Adrenal gland (tissue), 12 donors: ENCODE results near the gene TEDC2. TPM values are rescaled to one million over a fixed set of nuclear protein-coding genes. Genes with fewer than 3 reads are reported as not detected.
A peak's percentile ranks its signal among the peaks of the same experiment; 100 is the strongest.

Experiments
- DNase-seq, 7 donors: peaks; one replicate each; pipeline ENCODE4 v3.0.0-alpha.2; 2019 to 2020
- H3K27ac ChIP-seq, 5 donors: fragments of 200-600 bp; sonication (generic) in 4 of 5; 1 replicate in 3 of 5; 2 replicates in 2 of 5; pipeline versions ENCODE4 v1.5.1 to v1.8.0; 2016 to 2020; ENCODE audit warnings: mild to moderate bottlenecking in 1 of 5
- H3K27me3 ChIP-seq: fragments of 200-600 bp; 2 replicates; pipeline ENCODE4 v1.8.0; 2021
- H3K36me3 ChIP-seq, 2 donors: fragments of 200-600 bp; replicated peaks in 1 of 2; 1 replicate in 1 of 2; 2 replicates in 1 of 2; pipeline versions ENCODE4 v1.5.1 to v1.8.0; 2018 to 2022
- H3K4me1 ChIP-seq, 2 donors: fragments of 200-600 bp; replicated peaks in 1 of 2; 1 replicate in 1 of 2; 2 replicates in 1 of 2; pipeline versions ENCODE4 v1.5.1 to v1.8.0; 2018 to 2021
- H3K4me3 ChIP-seq, 4 donors: fragments of 200-600 bp; sonication (generic) in 3 of 4; one replicate each; pipeline ENCODE4 v1.5.1; 2016 to 2018
- H3K9me3 ChIP-seq, 3 donors: fragments of 200-600 bp; sonication (generic) in 1 of 3; replicated peaks in 1 of 3; 1 replicate in 2 of 3; 2 replicates in 1 of 3; pipeline versions ENCODE4 v1.5.1 to v1.8.0; 2016 to 2021
- CTCF ChIP-seq, 6 experiments: fragments of 450-650 bp in 4 of 6; fragments of 200-600 bp in 2 of 6; sonication (generic) in 1 of 6; IDR thresholded peaks; 1 replicate in 5 of 6; 2 replicates in 1 of 6; pipeline versions ENCODE4 v1.5.1 to v1.8.0; 2016 to 2021; ENCODE audit warnings: antibody characterized with exemption in 6 of 6, mild to moderate bottlenecking in 2 of 6, moderate library complexity in 1 of 6
- POLR2A ChIP-seq, 2 donors: fragments of 450-650 bp; IDR thresholded peaks; one replicate each; pipeline ENCODE4 v1.6.1; 2017; ENCODE audit warnings: antibody characterized with exemption in 2 of 2, mild to moderate bottlenecking in 2 of 2, moderate library complexity in 1 of 2
- WGBS, 4 donors: extraction: QIAGEN DNeasy Blood & Tissue Kit in 2 of 4; methylation state at CpG; one replicate each; pipeline versions ENCODE4 v1.1.5 to v1.1.7; 2013 to 2017; 5-methylcytosine and 5-hydroxymethylcytosine counted together
- intact Hi-C, 2 donors: fragments of 100-400 bp; cut with DNase I; formaldehyde crosslinking; loops; one replicate each; pipeline versions ENCODE4 v1.14.1 to v1.15.0; 2022 to 2023
- polyA plus RNA-seq, 3 donors: library from polyadenylated mRNA; stranded (reverse); fragments of 200-250 nt in 2 of 3; fragments of 350-450 nt in 1 of 3; fragmentation: Illumina TruSeq in 1 of 3; extraction: RNeasy Lipid Tissue Mini Kit (QIAGEN cat#74804) in 1 of 3; gene quantifications; one replicate each; pipeline ENCODE4 v1.2.3, GENCODE V29; 2013 to 2014
- total RNA-seq, 9 donors: library from RNA; depleted of rRNA in 4 of 9; stranded (reverse); fragments of >200 nt in 4 of 9; fragments of 120-200 nt in 1 of 9; fragmentation: NEBNext Ultra II Directional in 1 of 9; extraction: Animal tissue kit (Norgen Biotek cat#: 25700) in 1 of 9; gene quantifications; one replicate each; pipeline versions ENCODE4 v1.1.0 to v1.2.4, GENCODE V29; 2013 to 2023
- donor health status: healthy with polysubstance abuse.
- donor health status: Bipolar disorder and iron deficiency.
- donor health status: DM: yes; HTN: yes; CAD: no.
- donor health status: DM: no; HTN: no; CAD: no.
- donor health status: DM: no; HTN: no; CAD: no.
- donor health status: DM: yes; HTN: yes; CAD: no.

TEDC2 gene
- total and polyA plus RNA-seq, 12 donors, result 0.33 to 8.6 (median 1.6) TPM

GRCh38 chr16:2443555-2443954 is 16.4 kb upstream of the TEDC2 start:
- H3K4me1 ChIP-seq, result peaks cover 0 to 7% of the 10 kb centered on the region in 2 donors
- 90 to 98% (median 96%) methylated on average over 7 to 9 of the region's 9 CpGs for WGBS, 4 donors
- no peak overlapping the region for H3K27ac ChIP-seq
- DNase-seq, result no peak
- no peak overlapping the region for H3K4me3 ChIP-seq
- no peak for TF ChIP-seq CTCF (IDR thresholded peaks at IDR 0.05)
- no peak for TF ChIP-seq POLR2A (IDR thresholded peaks at IDR 0.05)
- intact Hi-C loops, result no loop called here
- no peaks in the 10 kb centered on the region for H3K27me3 ChIP-seq
- H3K9me3 ChIP-seq, result no peaks in the 10 kb centered on the region
- peaks cover 0 to 18% of the 10 kb centered on the region in 2 donors for H3K36me3 ChIP-seq

GRCh38 chr16:2447920-2448583 is 11.9 kb upstream of the TEDC2 start:
- H3K27ac ChIP-seq, result peak overlapping the region in 2 of 5 donors; percentile 34 to 35
- intact Hi-C loops, result loop anchor here in 1 of 2 donors (5.0 kb wide), 1 partner anchor 49 kb away; no protein-coding TSS in a partner anchor
- no peak for TF ChIP-seq CTCF (IDR thresholded peaks at IDR 0.05)
- TF ChIP-seq POLR2A (IDR thresholded peaks at IDR 0.05), result no peak
- 65 to 76% (median 67%) methylated on average over 4 to 11 of the region's 11 CpGs for WGBS, 4 donors
- peaks cover 0 to 14% of the 10 kb centered on the region in 2 donors for H3K4me1 ChIP-seq
- H3K4me3 ChIP-seq, result no peak overlapping the region
- H3K27me3 ChIP-seq, result no peaks in the 10 kb centered on the region
- no peaks in the 10 kb centered on the region for H3K9me3 ChIP-seq
- H3K36me3 ChIP-seq, result peaks cover 0 to 18% of the 10 kb centered on the region in 2 donors
- peak in 5 of 7 donors; percentile 61 to 69 (median 67) for DNase-seq

- TF ChIP-seq CTCF (IDR thresholded peaks at IDR 0.05), result no peak
- TF ChIP-seq POLR2A (IDR thresholded peaks at IDR 0.05), result no peak
- Histone ChIP-seq H3K36me3 (peaks cover 0 to 23% of the 10 kb centered on the region in 2 donors), H3K4me3 (no peak overlapping the region), H3K27ac (no peak overlapping the region), H3K9me3 (no peaks in the 10 kb centered on the region), H3K27me3 (no peaks in the 10 kb centered on the region), H3K4me1 (peaks cover 0 to 14% of the 10 kb centered on the region in 2 donors)
- intact Hi-C loops, result loop anchor here in 1 of 2 donors (5.0 kb wide), 1 partner anchor 48 kb away; no protein-coding TSS in a partner anchor
- DNase-seq, result no peak
- 90 to 98% (median 97%) methylated on average over 8 to 25 of the region's 25 CpGs for WGBS, 4 donors
These were observed 10.8 kb upstream of the TEDC2 start for GRCh38 chr16:2449118-2449517.

- H3K36me3 ChIP-seq, result peaks cover 0 to 15% of the 10 kb centered on the region in 2 donors
- intact Hi-C loops, result no loop called here
- no peak for DNase-seq
- WGBS, 4 donors, result 93 to 100% (median 94%) methylated on average over 3 to 8 of the region's 8 CpGs
- no peak for TF ChIP-seq POLR2A (IDR thresholded peaks at IDR 0.05)
- TF ChIP-seq CTCF (IDR thresholded peaks at IDR 0.05), result no peak
- no peak overlapping the region for H3K4me3 ChIP-seq
- H3K9me3 ChIP-seq, result no peaks in the 10 kb centered on the region
- no peak overlapping the region for H3K27ac ChIP-seq
- no peaks in the 10 kb centered on the region for H3K27me3 ChIP-seq
- peaks cover 0 to 14% of the 10 kb centered on the region in 2 donors for H3K4me1 ChIP-seq
These were observed 9.4 kb upstream of the TEDC2 start for GRCh38 chr16:2450535-2450934.
